ENCODE results near the gene PRCD.
"Not testable (repeated sequence)": the region's sequence is repeated elsewhere in the genome, so short reads cannot be mapped to it uniquely, and the experiment has no call there.

PRCD gene

GRCh38 chr17:76527430-76528111, 12.3 kb upstream of the PRCD start:
- no peak for DNase-seq (ENCODE audit: low read depth)

GRCh38 chr17:76528156-76528527, 11.7 kb upstream of the PRCD start:
- DNase-seq (ENCODE audit: low read depth) = no peak

- no peak for DNase-seq (ENCODE audit: low read depth)
Measured at GRCh38 chr17:76528528-76529223, 11.2 kb upstream of the PRCD start.

DNA sequence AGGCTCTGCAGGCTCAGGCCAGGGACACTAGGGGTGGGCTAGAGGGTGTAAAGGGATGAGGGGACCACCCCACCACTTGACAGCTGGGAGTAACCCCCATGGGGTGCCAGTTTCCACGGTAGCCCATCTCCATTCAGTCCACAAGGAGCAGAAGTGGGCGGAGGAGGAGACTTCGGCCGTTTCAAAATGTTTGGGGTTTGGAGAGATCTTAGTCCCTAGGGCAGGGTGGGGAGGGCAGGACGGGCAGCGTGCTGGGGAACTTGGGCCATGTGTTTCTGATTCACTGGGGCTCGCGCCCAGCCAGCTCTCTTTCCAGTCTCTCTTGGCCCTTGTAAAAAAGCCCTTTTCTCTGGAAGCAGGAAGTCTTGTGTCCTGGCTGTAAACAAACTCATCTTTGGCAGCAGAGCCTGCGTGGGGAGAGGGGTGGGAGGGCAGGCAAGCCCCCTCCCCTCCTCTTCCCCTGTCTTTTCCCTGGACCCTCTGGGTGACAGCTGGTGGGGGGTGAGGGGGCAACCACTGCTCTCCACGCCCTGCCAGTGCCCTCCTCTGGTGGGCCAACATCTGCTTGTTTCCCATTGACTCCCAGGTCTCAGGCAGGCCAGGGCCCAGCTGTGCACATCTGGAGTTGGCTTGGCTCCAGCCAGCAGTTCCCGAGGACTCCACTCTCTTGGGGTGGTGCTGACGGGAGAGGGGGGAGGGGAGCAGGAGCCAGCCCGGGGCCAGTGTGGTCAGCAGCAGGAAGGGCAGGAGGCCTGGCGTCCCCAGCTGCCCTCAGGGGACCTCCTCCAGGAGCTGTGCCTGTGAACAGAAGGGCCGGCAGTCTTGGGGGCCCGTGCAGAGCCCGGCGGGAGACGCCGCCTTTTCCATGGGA, 10.4 kb upstream of the PRCD start:
- no peak for DNase-seq (ENCODE audit: low read depth)

DNA sequence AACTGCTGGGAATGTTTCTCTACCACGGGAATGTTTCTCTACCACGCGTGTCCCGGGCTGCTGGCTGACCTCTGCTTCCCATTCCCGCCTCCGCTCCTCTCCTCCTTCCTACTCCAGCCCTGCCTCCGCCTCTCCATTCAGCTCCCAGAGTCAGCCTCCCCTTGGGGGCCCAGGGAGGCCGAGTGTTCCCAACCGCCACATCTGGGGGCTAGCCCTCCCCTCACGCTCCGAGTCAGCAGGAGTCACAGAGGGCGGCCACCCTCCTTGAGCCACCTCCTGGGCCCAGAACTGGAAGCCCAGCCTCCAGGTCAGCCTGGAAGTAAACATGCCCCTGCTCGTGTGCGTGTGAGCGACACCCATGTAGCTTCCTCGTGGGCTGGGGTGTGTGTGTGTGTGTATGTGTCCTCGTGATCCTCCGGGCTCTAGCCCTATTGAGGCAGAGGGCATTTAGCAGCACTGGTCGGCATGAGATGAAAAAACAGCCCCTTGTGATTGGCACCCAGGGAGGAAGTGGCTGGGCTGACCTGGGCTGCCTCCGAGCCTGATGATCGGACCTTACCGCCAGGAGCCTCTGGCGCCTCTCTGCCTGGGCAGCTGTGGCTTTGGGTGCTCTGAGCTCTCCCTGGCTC, 9.6 kb upstream of the PRCD start:
- DNase-seq (ENCODE audit: low read depth) = no peak

DNA sequence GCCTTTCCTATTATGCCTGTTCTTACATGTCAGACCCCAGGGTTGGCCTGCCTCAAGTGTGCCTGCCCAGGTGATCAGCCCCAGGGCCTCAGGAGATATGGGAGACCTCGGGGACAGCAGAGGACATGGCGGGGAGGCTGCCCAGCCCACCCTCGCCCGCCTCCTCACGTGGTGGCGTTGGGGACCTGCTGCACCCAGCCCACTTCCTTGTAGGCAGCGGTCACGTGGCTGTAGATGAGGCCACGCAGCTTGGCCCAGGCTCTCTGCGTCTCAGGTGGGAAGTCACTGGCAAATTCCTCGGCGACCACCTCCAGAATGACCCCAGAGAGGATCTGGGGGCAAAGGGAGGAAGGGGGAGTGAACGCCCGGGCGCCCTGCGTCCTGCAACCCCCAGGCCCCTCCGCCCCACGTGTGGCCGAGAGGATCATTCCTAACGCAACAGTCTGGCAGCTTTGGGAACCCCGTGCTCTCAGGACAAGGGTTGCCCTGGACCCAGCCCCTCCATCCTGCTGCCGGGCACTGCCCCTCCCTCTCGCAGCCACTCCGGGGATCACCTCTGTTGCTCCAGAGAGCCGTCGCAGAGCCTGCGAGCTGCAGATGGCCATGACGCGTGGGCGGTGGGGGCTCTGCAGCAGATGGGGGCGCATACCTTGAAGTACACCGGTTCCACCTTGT, 8.9 kb upstream of the PRCD start:
- no peak for DNase-seq (ENCODE audit: low read depth)

GRCh38 chr17:76531486-76532038, 8.3 kb upstream of the PRCD start:
- DNase-seq (ENCODE audit: low read depth) = no peak

DNA sequence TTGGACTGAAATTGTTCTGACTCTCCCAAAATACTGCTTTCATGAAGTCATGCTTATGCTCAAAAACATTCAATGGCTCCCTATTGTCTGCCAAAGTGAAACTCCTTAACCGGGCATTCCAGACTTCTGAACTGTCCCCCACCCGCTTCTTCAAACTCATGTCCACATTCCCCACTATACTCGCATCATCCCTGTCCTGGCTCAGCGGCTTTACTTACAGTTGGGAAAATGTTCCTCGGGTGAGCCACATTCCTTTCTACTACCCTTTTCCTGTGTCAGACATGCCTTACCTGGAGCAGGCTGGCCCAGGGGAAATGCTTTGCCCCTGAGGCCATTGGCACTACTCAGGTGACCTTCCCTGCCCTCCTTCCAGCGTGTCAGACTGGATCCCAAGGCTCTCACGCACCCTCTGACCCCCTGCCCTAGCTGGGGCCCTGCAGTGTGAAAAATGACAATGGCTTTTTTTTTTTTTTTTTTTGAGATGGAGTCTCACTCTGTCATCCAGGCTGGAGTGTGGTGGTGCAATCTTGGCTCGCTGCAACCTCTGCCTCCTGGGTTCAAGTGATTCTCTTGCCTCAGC, 7.7 kb upstream of the PRCD start:
- no peak for DNase-seq (ENCODE audit: low read depth)

- DNase-seq (ENCODE audit: low read depth) = not testable (repeated sequence)
Measured at GRCh38 chr17:76533640-76534359, 6.0 kb upstream of the PRCD start.

GRCh38 chr17:76534831-76535732, 4.8 kb upstream of the PRCD start:
- no peak for DNase-seq (ENCODE audit: low read depth)

DNA sequence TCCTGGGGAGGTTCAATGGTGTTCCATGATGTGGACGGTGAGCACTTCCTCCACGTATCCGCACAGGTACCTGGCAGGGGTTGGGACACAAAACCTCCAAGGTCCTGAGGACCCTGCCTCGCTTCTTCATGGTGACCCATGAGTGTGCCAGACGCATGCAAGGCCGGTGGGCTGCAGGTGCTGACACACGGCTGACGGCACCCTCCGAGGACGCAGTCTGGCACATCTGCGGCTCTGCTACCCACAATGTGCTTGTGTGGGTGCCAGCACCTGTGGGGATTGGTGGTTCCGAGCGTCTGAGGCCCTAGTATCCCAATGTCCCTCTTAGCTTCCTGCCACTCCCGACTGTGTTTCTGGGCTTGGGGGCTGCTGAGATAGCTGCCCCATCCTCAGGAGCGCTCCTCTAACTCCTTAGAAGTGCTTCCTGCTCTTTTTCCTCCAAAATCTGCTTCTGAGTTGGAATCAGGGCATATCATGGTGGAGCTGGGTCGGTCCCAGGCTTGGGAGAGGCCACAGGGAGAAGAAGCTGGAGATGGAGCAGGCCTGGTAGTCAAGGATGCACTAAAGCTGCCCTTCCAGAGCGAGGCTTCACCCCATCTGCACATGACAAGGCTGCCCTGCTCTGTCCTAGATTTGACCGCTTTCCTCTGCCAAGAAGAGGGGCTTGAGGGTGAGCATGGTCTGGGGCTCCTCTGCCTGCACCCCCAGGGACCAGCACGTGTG, 3.9 kb upstream of the PRCD start:
- DNase-seq (ENCODE audit: low read depth) = no peak

DNA sequence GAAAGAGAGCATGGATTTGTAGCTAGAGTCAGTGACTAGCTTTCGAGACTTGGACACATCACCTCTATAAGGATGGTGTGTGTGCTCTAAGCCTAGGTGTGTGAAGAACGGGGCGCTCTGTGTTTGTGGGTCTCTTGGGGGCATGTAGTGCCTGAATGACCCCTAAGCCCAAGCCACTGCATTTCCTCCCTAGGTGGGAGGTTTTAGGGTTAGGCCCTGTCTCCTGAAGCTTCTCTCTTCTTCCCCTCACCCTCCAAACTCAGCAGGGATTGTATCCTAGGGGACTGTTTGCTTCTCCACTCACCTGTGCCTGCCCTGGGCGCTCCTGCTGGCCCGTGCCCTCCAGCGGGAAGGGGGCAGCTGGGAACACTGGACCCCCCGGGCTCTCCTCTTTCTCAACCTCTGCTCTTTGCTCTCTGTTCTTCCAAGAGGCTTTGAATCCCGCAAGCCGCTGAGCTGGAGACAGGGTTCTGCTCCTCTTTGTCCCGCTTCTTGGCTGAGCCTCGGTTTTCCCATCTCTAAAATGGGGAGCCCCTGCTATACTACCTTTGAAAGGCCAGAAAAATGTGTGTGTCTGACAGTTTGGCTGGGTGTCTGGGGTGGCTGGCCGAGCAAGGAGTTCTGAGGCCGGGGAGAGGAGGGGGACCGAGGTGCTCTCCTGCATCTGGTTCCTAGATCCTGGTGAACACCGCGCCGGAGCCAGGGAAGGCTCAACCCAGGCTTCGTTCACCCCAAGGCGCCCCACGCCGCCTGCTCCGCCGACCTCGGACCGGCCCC, 3.1 kb upstream of the PRCD start:
- DNase-seq (ENCODE audit: low read depth) = no peak

DNA sequence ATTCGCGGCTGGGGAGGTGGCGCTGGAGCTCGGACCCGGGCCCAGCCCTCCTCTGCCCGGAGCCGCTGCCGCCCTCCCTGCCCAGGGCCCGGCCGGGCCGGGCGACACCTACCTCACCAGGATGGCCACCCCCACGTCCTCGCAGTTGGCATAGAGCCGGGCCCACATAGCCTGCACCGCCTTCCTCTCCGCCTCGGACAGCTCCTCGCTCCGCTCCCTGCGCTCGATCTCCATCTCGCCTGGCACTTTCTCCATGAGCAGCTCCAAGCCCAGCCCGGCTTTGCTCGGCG, 2.6 kb upstream of the PRCD start:
- DNase-seq (ENCODE audit: low read depth) = no peak

- DNase-seq (ENCODE audit: low read depth) = no peak
Measured at GRCh38 chr17:76537578-76538280, 2.1 kb upstream of the PRCD start, which contains the start of gene CYGB. TSS of gene CYGB (minus strand) at chr17:76537709. CDS start at chr17:76537542, 167 bp downstream.

- no peak for DNase-seq (ENCODE audit: low read depth)
Measured at GRCh38 chr17:76538281-76538931, 1.4 kb upstream of the PRCD start.

GRCh38 chr17:76538941-76539570, 788 bp upstream of the PRCD start:
- no peak for DNase-seq (ENCODE audit: low read depth)

Data from activated T-cell treated with anti-CD3 and anti-CD28 coated beads for 24 hours (primary cell).